CD4-positive, alpha-beta T cell (primary cell): Measurements from ENCODE around the gene AMFR. TPM values are rescaled to one million over a fixed set of nuclear protein-coding genes. Genes with fewer than 3 reads are reported as not detected.

ENCODE experiments used
- ATAC-seq: fragments of 200-7000 bp; cut with Tn5 transposase; one replicate; pipeline ENCODE4 v1.10.0; 2022; ENCODE audit warnings: mild to moderate bottlenecking; ENCODE audit not compliant: poor library complexity
- CTCF ChIA-PET: fragments of 350-600 bp; sonication (Branson Sonifier 250); formaldehyde crosslinking; loops from one replicate; lab custom pipeline; 2021; ENCODE audit warnings: antibody characterized with exemption, inconsistent platforms; lab: Charles Lee
- POLR2A ChIA-PET: fragments of 350-600 bp; sonication (Branson Sonifier 250); formaldehyde crosslinking; loops from one replicate; lab custom pipeline; 2021; ENCODE audit warnings: antibody characterized with exemption, inconsistent platforms; lab: Charles Lee
- DNase-seq, 14 experiments: peaks; one replicate each; pipeline ENCODE4 v3.0.0-alpha.2; 2013 to 2020; ENCODE audit warnings: mixed read lengths in 2 of 14
- H3K27ac ChIP-seq, 2 donors: one replicate each; pipeline versions ENCODE4 v1.5.1 to v1.7.0; 2013; ENCODE audit warnings: low read length in 2 of 2, low read depth in 1 of 2, mild to moderate bottlenecking in 1 of 2
- H3K27me3 ChIP-seq, 2 experiments: 1 replicate in 1 of 2; 2 replicates in 1 of 2; pipeline versions ENCODE4 v1.6.1 to v1.7.0; 2013; ENCODE audit warnings: low read length in 2 of 2, control low read depth in 1 of 2, mild to moderate bottlenecking in 1 of 2, moderate library complexity in 1 of 2; ENCODE audit not compliant: insufficient read depth in 2 of 2, control insufficient read depth in 1 of 2
- H3K36me3 ChIP-seq: one replicate; pipeline ENCODE4 v1.6.1; 2013; ENCODE audit warnings: low read length, control low read depth; ENCODE audit not compliant: insufficient read depth
- H3K4me1 ChIP-seq: one replicate; pipeline ENCODE4 v1.6.1; 2013; ENCODE audit warnings: low read length, control low read depth; ENCODE audit not compliant: insufficient read depth
- H3K4me3 ChIP-seq: one replicate; pipeline ENCODE4 v1.5.1; 2013; ENCODE audit warnings: mild to moderate bottlenecking, low read length, moderate library complexity
- H3K9me3 ChIP-seq, 2 experiments: 1 replicate in 1 of 2; 2 replicates in 1 of 2; pipeline versions ENCODE4 v1.6.1 to v1.7.0; 2013; ENCODE audit warnings: low read length in 2 of 2, mild to moderate bottlenecking in 2 of 2, control low read depth in 1 of 2, moderate library complexity in 1 of 2; ENCODE audit not compliant: control insufficient read depth in 1 of 2, insufficient read depth in 1 of 2
- H3K27ac Mint-ChIP-seq: one replicate; pipeline ENCODE4 v1.8.0; 2020; ENCODE audit warnings: mixed read lengths
- H3K27me3 Mint-ChIP-seq: one replicate; pipeline ENCODE4 v1.8.0; 2021; ENCODE audit warnings: mixed read lengths
- H3K36me3 Mint-ChIP-seq: one replicate; pipeline ENCODE4 v1.8.0; 2021; ENCODE audit warnings: low read depth, mixed read lengths
- H3K4me1 Mint-ChIP-seq: one replicate; pipeline ENCODE4 v1.8.0; 2021; ENCODE audit warnings: low read depth, mixed read lengths
- H3K4me3 Mint-ChIP-seq: one replicate; pipeline ENCODE4 v1.8.0; 2020; ENCODE audit warnings: mild to moderate bottlenecking, mixed read lengths
- H3K9me3 Mint-ChIP-seq: one replicate; pipeline ENCODE4 v1.8.0; 2020; ENCODE audit warnings: mixed read lengths
- CTCF ChIP-seq: fragments of 200-600 bp; IDR thresholded peaks from one replicate; pipeline ENCODE4 v1.8.0; 2022; ENCODE audit warnings: antibody characterized with exemption, mild to moderate bottlenecking
- intact Hi-C, 2 experiments: fragments of 100-400 bp; cut with DNase I in 1 of 2; cut with micrococcal nuclease in 1 of 2; formaldehyde crosslinking; loops; one replicate each; pipeline versions ENCODE4 v1.15.1 to v1.9.0; 2023 to 2025; cut with DNase I, micrococcal nuclease
- total RNA-seq, 174 experiments: library from RNA in 2 of 174; stranded (reverse) in 2 of 174; gene quantifications; one replicate each; pipeline ENCODE4 v1.2.3 and lab custom pipeline; 2021 to 2026

The AMFR gene
- total RNA-seq, 2 experiments from 2014 or later, result 79.2 to 83.8 TPM

GRCh38 chr16:56387396-56387795 is 37.9 kb downstream of the AMFR start:
- no peaks in the 10 kb centered on the region for H3K27me3 ChIP-seq
- peaks cover 76% of the 10 kb centered on the region for H3K36me3 ChIP-seq
- Mint-ChIP-seq H3K27me3 (no peaks in the 10 kb centered on the region), H3K27ac (no peak overlapping the region), H3K9me3 (peaks cover 4% of the 10 kb centered on the region), H3K4me3 (no peak overlapping the region), H3K36me3 (peaks cover 93% of the 10 kb centered on the region), H3K4me1 (peaks cover under 1% of the 10 kb centered on the region)
- no peaks in the 10 kb centered on the region for H3K4me1 ChIP-seq
- no peaks in the 10 kb centered on the region for H3K9me3 ChIP-seq
- no peak for ATAC-seq
- intact Hi-C loops, result no loop called here
- TF ChIP-seq CTCF, result no peak
- ChIA-PET CTCF (no interaction called here), POLR2A (no interaction called here)
- no peak overlapping the region for H3K4me3 ChIP-seq
- no peak for DNase-seq
- no peak overlapping the region for H3K27ac ChIP-seq

- TF ChIP-seq CTCF, result no peak
- no peak overlapping the region for H3K27ac ChIP-seq
- Mint-ChIP-seq H3K9me3 (peaks cover 13% of the 10 kb centered on the region), H3K27me3 (no peaks in the 10 kb centered on the region), H3K4me1 (no peaks in the 10 kb centered on the region), H3K36me3 (peaks cover 97% of the 10 kb centered on the region), H3K4me3 (no peak overlapping the region), H3K27ac (no peak overlapping the region)
- intact Hi-C loops, result no loop called here
- H3K27me3 ChIP-seq, result no peaks in the 10 kb centered on the region
- ChIA-PET CTCF (no interaction called here), POLR2A (no interaction called here)
- no peaks in the 10 kb centered on the region for H3K4me1 ChIP-seq
- peaks cover 87% of the 10 kb centered on the region for H3K36me3 ChIP-seq
- DNase-seq (no peak), ATAC-seq (no peak)
- peaks cover 9 to 16% of the 10 kb centered on the region in 2 experiments for H3K9me3 ChIP-seq
- H3K4me3 ChIP-seq, result no peak overlapping the region
Measured at GRCh38 chr16:56384074-56384721, 41.1 kb downstream of the AMFR start.

- intact Hi-C loops, result no loop called here
Measured at GRCh38 chr16:56382901-56383355, 42.4 kb downstream of the AMFR start.

More at GRCh38 chr16:56382901-56383355, 42.4 kb downstream of the AMFR start:
- CTCF ChIA-PET, result no interaction called here
- POLR2A ChIA-PET, result no interaction called here
- peaks cover 6% of the 10 kb centered on the region for H3K4me1 Mint-ChIP-seq
- DNase-seq, result no peak
- H3K36me3 Mint-ChIP-seq, result peaks cover 100% of the 10 kb centered on the region
- no peaks in the 10 kb centered on the region for H3K27me3 Mint-ChIP-seq
- TF ChIP-seq CTCF, result no peak
- H3K4me3 Mint-ChIP-seq, result no peak overlapping the region
- no peak for ATAC-seq
- H3K4me1 ChIP-seq, result no peaks in the 10 kb centered on the region
- peaks cover 79% of the 10 kb centered on the region for H3K36me3 ChIP-seq
- H3K9me3 ChIP-seq, result peaks cover 9 to 16% of the 10 kb centered on the region in 2 experiments
- no peak overlapping the region for H3K4me3 ChIP-seq
- H3K9me3 Mint-ChIP-seq, result peaks cover 15% of the 10 kb centered on the region
- no peaks in the 10 kb centered on the region for H3K27me3 ChIP-seq
- H3K27ac ChIP-seq, result no peak overlapping the region
- H3K27ac Mint-ChIP-seq, result no peak overlapping the region
